Gastrocnemius medialis (tissue), 4 donors: ENCODE results near the gene NBEA.

Experiments used
- CTCF ChIP-seq, 5 experiments: fragments of 450-650 bp in 3 of 5; fragments of 200-600 bp in 2 of 5; sonication (generic) in 2 of 5; IDR thresholded peaks in 4 of 5; conservative IDR thresholded peaks in 1 of 5; 1 replicate in 4 of 5; 2 replicates in 1 of 5; pipeline ENCODE4 v1.5.1; 2016 to 2019; ENCODE audit warnings: antibody characterized with exemption in 5 of 5, mild to moderate bottlenecking in 3 of 5, moderate library complexity in 3 of 5
- POLR2A ChIP-seq, 2 donors: fragments of 450-650 bp; IDR thresholded peaks; one replicate each; pipeline ENCODE4 v1.6.1; 2017; ENCODE audit warnings: antibody characterized with exemption in 2 of 2, mild to moderate bottlenecking in 2 of 2, moderate library complexity in 2 of 2

GRCh38 chr13:35332134-35332533 lies 390.1 kb downstream of the NBEA start:
- TF ChIP-seq CTCF (IDR thresholded peaks at IDR 0.05 in 4 of 5, conservative IDR thresholded peaks at IDR 0.05 in 1 of 5) (no peak), POLR2A (IDR thresholded peaks at IDR 0.05) (no peak)
